Measurements from ENCODE around the gene SPG7.

The SPG7 gene

DNA sequence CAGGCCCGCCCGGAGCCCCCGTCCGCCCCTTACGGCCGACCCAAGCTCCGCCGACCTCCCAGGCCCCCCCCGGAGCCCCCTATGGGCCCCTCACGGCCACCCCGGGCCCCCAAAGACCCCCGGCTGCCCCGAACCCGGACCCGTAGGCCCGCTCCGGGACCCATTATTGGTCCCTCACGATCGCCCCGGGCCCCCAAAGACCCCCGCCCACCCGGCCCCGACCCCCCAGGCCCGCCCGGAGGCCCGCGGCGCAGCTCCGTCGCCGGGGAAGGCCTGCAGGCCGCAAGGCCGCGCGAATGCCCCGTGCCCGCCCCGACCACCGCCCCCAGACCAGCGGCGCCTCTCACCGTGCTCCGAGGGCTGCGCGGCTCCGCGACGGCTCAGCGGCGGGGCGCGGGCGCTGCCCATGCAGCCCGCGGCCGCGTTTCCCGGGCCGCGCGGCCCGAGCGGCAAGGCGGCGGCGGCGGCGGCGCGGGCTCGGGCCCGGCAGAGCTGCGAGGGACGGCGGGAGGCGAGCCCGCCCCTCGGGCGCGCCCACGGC lies 18.2 kb upstream of the SPG7 start:
- Histone ChIP-seq H3K4me2 (no peak overlapping the region), H3K36me3 (ENCODE audit: insufficient read depth) (no peaks in the 10 kb centered on the region), H2AFZ (ENCODE audit: low read depth) (no peak overlapping the region), H3K27ac (peak overlapping the region; percentile 75), H4K20me1 (ENCODE audit: insufficient read depth) (peaks cover 39% of the 10 kb centered on the region), H3K79me2 (ENCODE audit: insufficient read depth, low read depth) (peaks cover 59% of the 10 kb centered on the region), H3K9ac (peak overlapping the region; percentile 68), H3K4me1 (ENCODE audit: low read depth, poor library complexity, severe bottlenecking) (peaks cover 52% of the 10 kb centered on the region), H3K4me3 (IDR thresholded peaks at IDR 0.05; ENCODE audit: insufficient read depth, low read depth, low read length) (no peak overlapping the region), H3K27me3 (ENCODE audit: insufficient read depth, low read depth) (no peaks in the 10 kb centered on the region)
- TF ChIP-seq CTCF (conservative IDR thresholded peaks at IDR 0.05; ENCODE audit: low read depth, low read length) = no peak

DNA sequence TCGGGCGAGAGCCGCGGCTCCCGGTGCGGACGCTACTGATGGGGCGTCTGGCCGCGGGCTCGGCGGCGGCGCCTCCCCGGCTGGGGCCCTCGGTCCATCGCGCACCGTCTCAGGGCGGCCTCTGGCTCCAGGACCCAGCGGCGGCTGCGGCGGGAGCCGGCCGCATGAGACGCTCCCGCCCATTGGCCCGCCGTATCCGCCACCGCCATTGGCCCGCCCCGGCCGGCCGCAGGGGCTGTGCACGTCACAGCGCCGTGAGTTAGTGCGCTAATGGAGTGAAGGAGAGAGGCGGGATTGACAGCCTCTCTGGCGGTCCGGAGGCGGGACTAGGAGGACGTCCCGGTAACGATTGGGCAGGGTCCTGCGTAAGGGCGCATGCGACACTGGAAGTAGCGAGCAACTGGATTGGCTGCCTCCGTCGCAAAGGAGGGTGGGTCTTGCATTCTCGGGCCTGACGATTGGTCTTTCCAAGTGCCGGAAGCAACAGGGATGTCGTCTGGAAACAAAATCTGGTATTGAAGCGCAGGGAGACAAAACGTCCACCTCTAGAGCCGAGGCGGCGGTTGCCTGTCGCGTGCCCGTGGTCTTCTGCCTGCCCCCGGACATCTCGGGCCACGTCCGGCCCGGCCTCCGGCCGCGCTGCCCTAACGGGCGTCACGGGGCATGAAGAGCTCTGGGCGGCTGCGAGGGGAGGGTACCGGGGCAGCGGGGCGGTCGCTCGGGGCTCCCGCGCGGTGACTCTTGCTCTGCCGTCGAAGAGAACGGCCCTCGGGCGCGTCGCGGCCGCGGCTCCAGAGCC lies 17.6 kb upstream of the SPG7 start, which contains the start of gene ANKRD11:
Gene ANKRD11 (minus strand): TSS at position 123 of the 799 bp plus-strand sequence. CDS start 173,542 bp downstream, outside the sequence.
- TF ChIP-seq CTCF (conservative IDR thresholded peaks at IDR 0.05; ENCODE audit: low read depth, low read length) = no peak
- Histone ChIP-seq H3K79me2 (ENCODE audit: insufficient read depth, low read depth) (peaks cover 52% of the 10 kb centered on the region), H3K36me3 (ENCODE audit: insufficient read depth) (no peaks in the 10 kb centered on the region), H3K27ac (peak within 1 kb of the TSS; percentile 75), H2AFZ (ENCODE audit: low read depth) (peak within 1 kb of the TSS; percentile 75), H4K20me1 (ENCODE audit: insufficient read depth) (peaks cover 33% of the 10 kb centered on the region), H3K4me1 (ENCODE audit: low read depth, poor library complexity, severe bottlenecking) (peaks cover 45% of the 10 kb centered on the region), H3K4me3 (IDR thresholded peaks at IDR 0.05; ENCODE audit: insufficient read depth, low read depth, low read length) (no peak within 1 kb of the TSS), H3K27me3 (ENCODE audit: insufficient read depth, low read depth) (no peaks in the 10 kb centered on the region), H3K9ac (peak within 1 kb of the TSS; percentile 77), H3K4me2 (peak within 1 kb of the TSS; percentile 95)

DNA sequence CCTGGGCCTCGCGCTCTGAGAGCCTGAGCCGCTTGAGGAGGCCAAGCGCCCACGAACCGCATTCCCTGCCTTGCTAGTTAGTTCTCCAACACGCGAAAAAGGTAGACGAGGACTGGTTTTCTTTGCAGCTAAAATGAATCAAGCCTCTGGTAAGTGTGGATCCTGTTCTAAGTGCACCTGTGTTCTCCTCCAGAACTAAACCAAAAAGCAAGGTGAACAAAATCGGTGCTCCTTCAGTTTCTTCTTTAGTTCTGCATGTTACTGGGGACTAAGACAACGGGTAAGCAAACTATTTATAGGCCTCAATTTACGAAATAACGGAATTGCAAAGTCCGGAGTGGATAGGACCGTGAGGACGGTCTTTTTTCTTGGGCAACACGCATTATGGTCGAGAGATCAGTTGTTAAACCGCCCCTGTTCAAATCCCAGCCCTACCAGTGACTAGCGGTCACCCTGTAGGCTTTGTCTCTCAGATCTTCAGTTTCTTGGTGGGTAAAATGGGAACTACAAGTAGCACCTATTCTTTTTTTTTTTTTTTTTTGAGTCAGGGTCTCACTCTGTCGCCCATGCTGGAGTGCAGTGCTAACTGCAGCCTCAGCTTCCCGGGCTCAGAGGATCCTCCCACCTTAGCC lies 16.8 kb upstream of the SPG7 start:
- peak overlapping the region; percentile 73 for H3K27ac ChIP-seq
- H4K20me1 ChIP-seq (ENCODE audit: insufficient read depth) = peaks cover 26% of the 10 kb centered on the region
- H2AFZ ChIP-seq (ENCODE audit: low read depth) = peak overlapping the region; percentile 75
- no peak overlapping the region for H3K4me3 ChIP-seq (IDR thresholded peaks at IDR 0.05; ENCODE audit: insufficient read depth, low read depth, low read length)
- H3K4me2 ChIP-seq = peak overlapping the region; percentile 95
- H3K4me1 ChIP-seq (ENCODE audit: low read depth, poor library complexity, severe bottlenecking) = peaks cover 38% of the 10 kb centered on the region
- TF ChIP-seq CTCF (conservative IDR thresholded peaks at IDR 0.05; ENCODE audit: low read depth, low read length) = no peak
- H3K9ac ChIP-seq = peak overlapping the region; percentile 77
- no peaks in the 10 kb centered on the region for H3K36me3 ChIP-seq (ENCODE audit: insufficient read depth)
- H3K79me2 ChIP-seq (ENCODE audit: insufficient read depth, low read depth) = peaks cover 45% of the 10 kb centered on the region
- H3K27me3 ChIP-seq (ENCODE audit: insufficient read depth, low read depth) = no peaks in the 10 kb centered on the region

GRCh38 chr16:89491974-89492687 lies 16.1 kb upstream of the SPG7 start:
- H3K9ac ChIP-seq = peak overlapping the region; percentile 77; the same call in 1 of the 2 replicates
- H3K4me3 ChIP-seq (IDR thresholded peaks at IDR 0.05; ENCODE audit: insufficient read depth, low read depth, low read length) = no peak overlapping the region
- no peaks in the 10 kb centered on the region for H3K27me3 ChIP-seq (ENCODE audit: insufficient read depth, low read depth)
- no peak overlapping the region; the same call in 1 of the 2 replicates for H3K27ac ChIP-seq
- H3K4me2 ChIP-seq = peak overlapping the region; percentile 95
- H3K79me2 ChIP-seq (ENCODE audit: insufficient read depth, low read depth) = peaks cover 37% of the 10 kb centered on the region
- no peak overlapping the region for H2AFZ ChIP-seq (ENCODE audit: low read depth)
- peaks cover 30% of the 10 kb centered on the region for H3K4me1 ChIP-seq (ENCODE audit: low read depth, poor library complexity, severe bottlenecking)
- H3K36me3 ChIP-seq (ENCODE audit: insufficient read depth) = no peaks in the 10 kb centered on the region
- peaks cover 19% of the 10 kb centered on the region for H4K20me1 ChIP-seq (ENCODE audit: insufficient read depth)
- no peak for TF ChIP-seq CTCF (conservative IDR thresholded peaks at IDR 0.05; ENCODE audit: low read depth, low read length)
